ENCODE measurements around the gene GNG7.

DNA sequence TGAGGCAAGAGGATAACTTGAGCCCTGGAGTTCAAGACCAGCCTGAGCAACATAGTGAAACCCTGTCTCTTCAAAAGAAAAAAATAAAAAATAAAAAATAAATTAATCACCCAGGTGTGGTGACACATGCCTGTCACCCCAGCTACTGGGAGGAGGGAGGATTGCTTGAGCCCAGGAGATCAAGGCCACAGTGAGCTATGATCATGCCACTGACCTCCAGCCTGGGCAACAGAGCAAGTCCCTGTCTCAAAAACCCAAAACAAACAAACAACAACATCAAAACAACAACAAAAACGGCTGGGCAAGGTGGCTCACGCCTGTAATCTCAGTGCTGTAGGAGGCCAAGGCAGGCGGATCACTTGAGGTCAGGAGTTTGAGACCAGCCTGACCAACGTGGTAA lies 41.6 kb upstream of the GNG7 start:
- TF ChIP-seq, protein P1, sequence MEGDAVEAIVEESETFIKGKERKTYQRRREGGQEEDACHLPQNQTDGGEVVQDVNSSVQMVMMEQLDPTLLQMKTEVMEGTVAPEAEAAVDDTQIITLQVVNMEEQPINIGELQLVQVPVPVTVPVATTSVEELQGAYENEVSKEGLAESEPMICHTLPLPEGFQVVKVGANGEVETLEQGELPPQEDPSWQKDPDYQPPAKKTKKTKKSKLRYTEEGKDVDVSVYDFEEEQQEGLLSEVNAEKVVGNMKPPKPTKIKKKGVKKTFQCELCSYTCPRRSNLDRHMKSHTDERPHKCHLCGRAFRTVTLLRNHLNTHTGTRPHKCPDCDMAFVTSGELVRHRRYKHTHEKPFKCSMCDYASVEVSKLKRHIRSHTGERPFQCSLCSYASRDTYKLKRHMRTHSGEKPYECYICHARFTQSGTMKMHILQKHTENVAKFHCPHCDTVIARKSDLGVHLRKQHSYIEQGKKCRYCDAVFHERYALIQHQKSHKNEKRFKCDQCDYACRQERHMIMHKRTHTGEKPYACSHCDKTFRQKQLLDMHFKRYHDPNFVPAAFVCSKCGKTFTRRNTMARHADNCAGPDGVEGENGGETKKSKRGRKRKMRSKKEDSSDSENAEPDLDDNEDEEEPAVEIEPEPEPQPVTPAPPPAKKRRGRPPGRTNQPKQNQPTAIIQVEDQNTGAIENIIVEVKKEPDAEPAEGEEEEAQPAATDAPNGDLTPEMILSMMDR (conservative IDR thresholded peaks at IDR 0.05; ENCODE audit: low read length), result no peak
- no peak for TF ChIP-seq EZH2phosphoT487 (IDR thresholded peaks at IDR 0.05; ENCODE audit: borderline replicate concordance)
